Chondrocyte (in vitro differentiated cells): ENCODE results near the gene ABCF3. TPM values are rescaled to one million over a fixed set of nuclear protein-coding genes. Genes with fewer than 3 reads are reported as not detected.

Source experiments
- DNase-seq: peaks from one replicate; pipeline ENCODE4 v3.0.0; 2021; ENCODE audit warnings: mixed read lengths, low spot score
- H3K27ac Mint-ChIP-seq: one replicate; pipeline ENCODE4 v1.8.0; 2021; ENCODE audit warnings: mild to moderate bottlenecking, moderate library complexity, mixed read lengths; ENCODE audit not compliant: unreplicated experiment
- H3K27me3 Mint-ChIP-seq: 2 replicates; pipeline ENCODE4 v1.8.0; 2021; ENCODE audit warnings: low read depth, mixed read lengths
- H3K36me3 Mint-ChIP-seq: 2 replicates; pipeline ENCODE4 v1.8.0; 2021; ENCODE audit warnings: low read depth, mixed read lengths
- H3K4me1 Mint-ChIP-seq: 2 replicates; pipeline ENCODE4 v1.8.0; 2021; ENCODE audit warnings: low read depth, mild to moderate bottlenecking, mixed read lengths
- H3K4me3 Mint-ChIP-seq: one replicate; pipeline ENCODE4 v1.8.0; 2021; ENCODE audit warnings: mild to moderate bottlenecking, moderate library complexity, mixed read lengths; ENCODE audit not compliant: unreplicated experiment
- H3K9me3 Mint-ChIP-seq: 2 replicates; pipeline ENCODE4 v1.8.0; 2021; ENCODE audit warnings: low read depth, mixed read lengths
- total RNA-seq: library from RNA; stranded (reverse); gene quantifications from 3 replicates; pipeline ENCODE4 v1.2.1, GENCODE V29; 2021
- TF ChIP-seq, protein P1 (sequence below): fragments of 200-600 bp; sonication (generic); IDR thresholded peaks from 2 replicates; pipeline ENCODE4 v1.5.0; 2021; ENCODE audit warnings: antibody characterized with exemption, mild to moderate bottlenecking, moderate library complexity

ABCF3 gene
- total RNA-seq, 1 donor from 2014 or later = 53.8 TPM

DNA sequence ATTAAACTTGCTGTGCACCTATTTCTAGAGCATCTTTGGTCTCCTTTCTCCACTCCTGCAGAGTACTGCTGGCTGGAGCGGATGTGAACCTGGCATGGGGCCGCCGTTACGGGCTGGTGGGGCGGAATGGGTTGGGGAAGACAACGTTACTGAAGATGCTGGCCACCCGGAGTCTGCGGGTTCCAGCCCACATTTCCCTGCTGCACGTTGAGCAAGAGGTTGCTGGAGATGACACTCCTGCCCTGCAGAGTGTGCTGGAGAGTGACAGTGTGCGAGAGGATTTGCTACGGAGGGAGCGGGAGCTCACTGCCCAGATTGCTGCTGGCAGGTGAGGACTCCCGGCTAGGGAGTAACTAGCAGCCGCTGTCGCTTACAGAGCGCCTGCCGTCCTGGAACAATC lies 2.1 kb downstream of the ABCF3 start:
- DNase-seq = no peak
- Mint-ChIP-seq H3K4me1 (peaks cover 38% of the 10 kb centered on the region), H3K36me3 (peaks cover 43% of the 10 kb centered on the region), H3K4me3 (no peak overlapping the region), H3K9me3 (no peaks in the 10 kb centered on the region), H3K27ac (no peak overlapping the region), H3K27me3 (no peaks in the 10 kb centered on the region)
- TF ChIP-seq, protein P1, sequence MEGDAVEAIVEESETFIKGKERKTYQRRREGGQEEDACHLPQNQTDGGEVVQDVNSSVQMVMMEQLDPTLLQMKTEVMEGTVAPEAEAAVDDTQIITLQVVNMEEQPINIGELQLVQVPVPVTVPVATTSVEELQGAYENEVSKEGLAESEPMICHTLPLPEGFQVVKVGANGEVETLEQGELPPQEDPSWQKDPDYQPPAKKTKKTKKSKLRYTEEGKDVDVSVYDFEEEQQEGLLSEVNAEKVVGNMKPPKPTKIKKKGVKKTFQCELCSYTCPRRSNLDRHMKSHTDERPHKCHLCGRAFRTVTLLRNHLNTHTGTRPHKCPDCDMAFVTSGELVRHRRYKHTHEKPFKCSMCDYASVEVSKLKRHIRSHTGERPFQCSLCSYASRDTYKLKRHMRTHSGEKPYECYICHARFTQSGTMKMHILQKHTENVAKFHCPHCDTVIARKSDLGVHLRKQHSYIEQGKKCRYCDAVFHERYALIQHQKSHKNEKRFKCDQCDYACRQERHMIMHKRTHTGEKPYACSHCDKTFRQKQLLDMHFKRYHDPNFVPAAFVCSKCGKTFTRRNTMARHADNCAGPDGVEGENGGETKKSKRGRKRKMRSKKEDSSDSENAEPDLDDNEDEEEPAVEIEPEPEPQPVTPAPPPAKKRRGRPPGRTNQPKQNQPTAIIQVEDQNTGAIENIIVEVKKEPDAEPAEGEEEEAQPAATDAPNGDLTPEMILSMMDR = no peak

DNA sequence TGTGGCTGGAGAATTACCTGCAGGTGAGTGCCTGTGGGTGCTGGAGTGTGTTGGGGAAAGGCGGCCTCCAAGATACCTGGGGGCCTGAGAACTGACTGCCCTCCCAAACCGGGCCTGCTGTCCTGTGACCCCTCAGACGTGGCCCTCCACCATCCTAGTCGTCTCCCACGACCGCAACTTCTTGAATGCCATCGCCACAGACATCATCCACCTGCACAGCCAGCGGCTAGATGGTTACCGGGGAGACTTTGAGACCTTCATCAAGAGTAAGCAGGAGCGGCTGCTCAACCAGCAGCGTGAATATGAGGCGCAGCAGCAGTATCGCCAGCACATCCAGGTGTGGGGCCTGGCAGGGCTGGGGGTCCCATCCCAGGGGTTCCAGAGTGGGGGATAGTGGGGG lies 3.4 kb downstream of the ABCF3 start:
- Mint-ChIP-seq H3K27ac (no peak overlapping the region), H3K4me1 (peaks cover 33% of the 10 kb centered on the region), H3K9me3 (no peaks in the 10 kb centered on the region), H3K4me3 (no peak overlapping the region), H3K27me3 (no peaks in the 10 kb centered on the region), H3K36me3 (peaks cover 43% of the 10 kb centered on the region)
- DNase-seq = no peak
- TF ChIP-seq, protein P1 = no peak

DNA sequence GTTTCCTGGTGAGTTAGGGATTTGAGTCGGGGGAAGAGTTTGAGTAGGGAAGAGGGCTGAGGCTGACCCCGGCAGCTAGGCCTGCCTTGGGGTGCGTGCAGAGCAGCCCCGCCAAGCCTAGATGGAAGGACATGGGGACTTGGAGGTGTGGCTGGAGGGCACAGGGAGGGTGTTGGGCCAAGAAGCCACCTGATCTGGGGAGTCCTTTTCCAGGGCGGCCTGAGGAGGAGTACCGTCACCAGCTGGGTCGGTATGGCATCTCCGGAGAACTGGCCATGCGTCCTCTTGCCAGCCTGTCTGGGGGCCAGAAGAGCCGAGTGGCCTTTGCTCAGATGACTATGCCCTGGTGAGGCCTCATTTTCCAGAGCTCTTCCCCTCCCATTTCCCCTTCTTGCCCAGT lies 6.9 kb downstream of the ABCF3 start:
- H3K4me1 Mint-ChIP-seq = peaks cover 7% of the 10 kb centered on the region
- H3K9me3 Mint-ChIP-seq = no peaks in the 10 kb centered on the region
- no peak overlapping the region for H3K4me3 Mint-ChIP-seq
- no peaks in the 10 kb centered on the region for H3K27me3 Mint-ChIP-seq
- H3K27ac Mint-ChIP-seq = no peak overlapping the region
- H3K36me3 Mint-ChIP-seq = peaks cover 43% of the 10 kb centered on the region
- TF ChIP-seq, protein P1 = no peak
- DNase-seq = no peak

DNA sequence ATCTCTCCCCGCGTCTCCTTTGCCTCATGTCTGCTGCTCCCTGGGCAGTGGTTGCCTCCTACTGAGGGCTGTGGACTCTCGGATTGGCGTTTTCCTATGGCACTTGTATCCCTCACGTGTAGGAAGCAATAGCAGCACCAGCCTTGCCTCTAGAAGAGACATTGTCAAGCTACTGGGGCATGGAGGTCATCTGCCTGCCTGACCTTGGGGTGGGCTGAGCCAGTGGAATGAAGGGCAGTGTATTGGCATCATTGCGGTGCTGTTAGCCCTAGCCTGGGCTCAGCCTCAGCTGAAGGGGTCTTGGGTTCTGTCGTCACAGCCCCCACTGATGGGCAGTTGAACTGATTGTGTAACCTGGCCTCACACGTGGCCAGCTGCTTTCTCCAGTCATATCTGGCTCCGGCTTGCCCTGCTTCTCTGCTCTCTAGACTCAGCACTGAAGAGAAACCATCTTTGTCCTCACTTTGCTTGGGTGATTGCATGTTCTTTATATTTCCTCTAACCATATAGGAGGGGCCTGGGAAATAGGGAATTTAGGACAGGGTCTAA lies 8.1 kb downstream of the ABCF3 start:
- no peak for DNase-seq
- Mint-ChIP-seq H3K27me3 (no peaks in the 10 kb centered on the region), H3K27ac (no peak overlapping the region), H3K4me1 (no peaks in the 10 kb centered on the region), H3K4me3 (no peak overlapping the region), H3K9me3 (no peaks in the 10 kb centered on the region), H3K36me3 (peaks cover 36% of the 10 kb centered on the region)
- TF ChIP-seq, protein P1 = no peak

DNA sequence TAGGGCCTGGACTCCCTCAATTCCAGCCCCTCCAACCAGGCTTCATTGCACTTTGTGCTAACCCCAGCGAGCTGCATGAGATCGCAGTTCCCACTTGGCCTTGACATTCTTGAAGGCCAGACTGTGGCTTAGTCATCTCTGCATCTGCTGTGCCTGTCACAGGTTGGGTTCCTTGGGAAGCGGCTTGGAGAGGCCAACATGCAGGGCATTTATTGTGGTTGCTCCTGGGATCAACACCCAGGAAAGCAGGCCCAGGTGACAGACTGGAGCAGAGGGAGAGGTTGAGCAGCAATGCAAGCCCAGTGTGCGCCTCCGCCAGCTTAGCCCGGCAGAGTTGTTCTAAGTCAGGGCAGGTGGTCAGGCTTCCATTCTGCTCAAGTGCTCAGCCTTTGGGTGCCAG lies 10.5 kb downstream of the ABCF3 start:
- no peak overlapping the region for H3K27ac Mint-ChIP-seq
- TF ChIP-seq, protein P1 = no peak

More for the DNA sequence above, 10.5 kb downstream of the ABCF3 start:
- peaks cover 23% of the 10 kb centered on the region for H3K36me3 Mint-ChIP-seq
- no peak overlapping the region for H3K4me3 Mint-ChIP-seq
- no peak for DNase-seq
- no peaks in the 10 kb centered on the region for H3K4me1 Mint-ChIP-seq
- no peaks in the 10 kb centered on the region for H3K27me3 Mint-ChIP-seq
- no peaks in the 10 kb centered on the region for H3K9me3 Mint-ChIP-seq
